GM19035 (cell line): ENCODE measurements around the gene CRELD2.
A peak's percentile ranks its signal among the peaks of the same experiment; 100 is the strongest.

Experiments used
- ATAC-seq: cut with Tn5 transposase; IDR thresholded peaks from one replicate; pipeline ENCODE4 v1.9.1; 2021; ENCODE audit not compliant: unreplicated experiment

The CRELD2 gene

GRCh38 chr22:49966041-49966773 lies 47.8 kb downstream of the CRELD2 start:
- no peak for ATAC-seq

- ATAC-seq = no peak
Measured at GRCh38 chr22:49966774-49967705, 48.6 kb downstream of the CRELD2 start.

GRCh38 chr22:49967706-49968208 lies 49.3 kb downstream of the CRELD2 start:
- no peak for ATAC-seq

GRCh38 chr22:49968313-49968830 lies 49.9 kb downstream of the CRELD2 start:
- ATAC-seq = no peak

- no peak for ATAC-seq
Measured at GRCh38 chr22:49968831-49969661, 50.6 kb downstream of the CRELD2 start.

- ATAC-seq = no peak
Measured at GRCh38 chr22:49969751-49970527, 51.5 kb downstream of the CRELD2 start.

GRCh38 chr22:49970528-49971231 lies 52.2 kb downstream of the CRELD2 start:
- peak; percentile 70 for ATAC-seq

- ATAC-seq = peak; percentile 29
Measured at GRCh38 chr22:49971232-49972162, 53.1 kb downstream of the CRELD2 start.

GRCh38 chr22:49972163-49973017 lies 54.0 kb downstream of the CRELD2 start:
- ATAC-seq = no peak

- ATAC-seq = no peak
Measured at GRCh38 chr22:49973018-49973961, 54.9 kb downstream of the CRELD2 start.

- ATAC-seq = no peak
Measured at GRCh38 chr22:49975543-49976389, 57.3 kb downstream of the CRELD2 start.

- ATAC-seq = no peak
Measured at GRCh38 chr22:49976439-49977175, 58.2 kb downstream of the CRELD2 start.
